ENCODE data around the gene PRCC.

PRCC gene

DNA sequence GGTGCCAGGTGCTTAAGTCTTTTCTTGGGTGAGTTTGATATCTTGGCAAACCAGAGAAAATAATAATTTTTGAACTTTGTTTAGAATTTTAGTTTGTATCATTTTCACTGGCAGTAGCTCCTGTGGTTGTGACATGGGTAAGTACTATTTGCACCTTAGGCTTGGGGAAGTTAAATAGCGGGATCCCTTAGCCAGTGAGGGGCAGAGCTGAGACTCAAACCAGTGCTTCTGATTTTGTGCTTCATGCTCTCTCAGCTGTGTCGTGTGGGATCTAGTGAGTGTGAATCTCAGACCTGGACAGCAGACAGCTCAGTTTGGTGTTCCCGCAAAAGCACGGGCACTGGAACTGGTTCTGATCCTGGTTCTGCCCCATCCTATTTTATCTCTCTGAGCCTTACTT, 9.6 kb downstream of the PRCC start:
- no peak for TF ChIP-seq TAF1 (IDR thresholded peaks at IDR 0.05; ENCODE audit: borderline replicate concordance, insufficient read depth, low read length)
- TF ChIP-seq POLR2AphosphoS5 (IDR thresholded peaks at IDR 0.05; ENCODE audit: low read depth, low read length) = no peak
- TF ChIP-seq SIN3A (IDR thresholded peaks at IDR 0.05; ENCODE audit: borderline replicate concordance, insufficient read depth, low read length) = no peak
- TF ChIP-seq REST (IDR thresholded peaks at IDR 0.05; ENCODE audit: insufficient read depth in 1 of 2, low read depth in 2 of 2, low read length in 2 of 2) = no peak
- no peak for TF ChIP-seq FOXP2 (optimal IDR thresholded peaks at IDR 0.05; ENCODE audit: borderline replicate concordance, extremely low read depth, extremely low read length, insufficient read depth)

DNA sequence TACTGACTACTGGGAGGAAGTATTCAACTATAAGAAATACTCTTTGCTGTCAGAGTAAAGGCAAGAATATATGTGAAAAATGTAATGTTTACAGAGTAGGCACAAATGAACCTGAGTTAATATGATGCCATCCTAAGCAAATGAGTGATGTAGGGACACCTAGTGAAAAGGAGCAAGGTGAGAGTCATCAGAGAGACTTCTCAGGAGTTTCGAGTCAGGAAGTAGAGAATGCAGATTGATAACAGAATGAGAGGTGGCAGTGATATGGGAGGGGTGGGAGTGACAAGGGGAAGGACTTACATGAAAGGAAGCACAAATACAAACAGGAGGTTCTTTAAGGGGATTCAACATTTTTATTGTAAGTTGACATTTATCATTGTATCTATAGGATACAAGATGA, 10.2 kb downstream of the PRCC start:
- TF ChIP-seq POLR2AphosphoS5 (IDR thresholded peaks at IDR 0.05; ENCODE audit: low read depth, low read length) (no peak), SIN3A (IDR thresholded peaks at IDR 0.05; ENCODE audit: borderline replicate concordance, insufficient read depth, low read length) (no peak), FOXP2 (optimal IDR thresholded peaks at IDR 0.05; ENCODE audit: borderline replicate concordance, extremely low read depth, extremely low read length, insufficient read depth) (no peak), REST (IDR thresholded peaks at IDR 0.05; ENCODE audit: insufficient read depth in 1 of 2, low read depth in 2 of 2, low read length in 2 of 2) (no peak), TAF1 (IDR thresholded peaks at IDR 0.05; ENCODE audit: borderline replicate concordance, insufficient read depth, low read length) (no peak)

DNA sequence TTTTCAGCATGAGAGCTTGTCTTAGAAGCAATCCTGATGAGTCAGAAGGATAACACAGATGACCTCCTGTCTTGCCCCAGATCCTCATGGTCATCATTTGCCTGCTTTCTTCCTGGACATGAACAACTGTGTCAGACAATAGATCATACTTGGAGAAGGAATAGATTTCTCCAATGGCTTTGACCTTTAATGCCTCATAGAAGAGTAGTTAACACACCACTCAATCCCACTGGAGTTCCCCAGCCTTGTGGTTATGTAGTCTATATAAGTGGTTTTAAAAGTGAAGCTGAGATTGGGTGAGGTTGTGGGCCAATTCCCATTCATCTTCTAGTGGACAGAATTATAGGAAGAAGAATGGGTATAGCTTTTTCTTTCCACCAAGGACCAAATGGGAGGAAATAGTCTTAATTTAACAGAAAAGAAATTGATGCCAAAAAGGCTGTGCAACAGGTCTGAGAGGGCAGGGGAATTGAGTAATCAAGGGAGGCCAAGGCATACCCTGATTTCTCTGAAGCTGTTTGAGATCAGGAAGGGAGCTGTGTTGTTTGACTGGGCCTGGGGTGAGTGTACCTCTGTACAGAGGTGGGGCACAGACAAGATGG, 14.4 kb downstream of the PRCC start:
- TF ChIP-seq REST (IDR thresholded peaks at IDR 0.05; ENCODE audit: insufficient read depth in 1 of 2, low read depth in 2 of 2, low read length in 2 of 2) = no peak
- no peak for TF ChIP-seq POLR2AphosphoS5 (IDR thresholded peaks at IDR 0.05; ENCODE audit: low read depth, low read length)
- TF ChIP-seq TAF1 (IDR thresholded peaks at IDR 0.05; ENCODE audit: borderline replicate concordance, insufficient read depth, low read length) = no peak
- TF ChIP-seq SIN3A (IDR thresholded peaks at IDR 0.05; ENCODE audit: borderline replicate concordance, insufficient read depth, low read length) = no peak
- no peak for TF ChIP-seq FOXP2 (optimal IDR thresholded peaks at IDR 0.05; ENCODE audit: borderline replicate concordance, extremely low read depth, extremely low read length, insufficient read depth)

- TF ChIP-seq REST (IDR thresholded peaks at IDR 0.05; ENCODE audit: insufficient read depth in 1 of 2, low read depth in 2 of 2, low read length in 2 of 2) (no peak), POLR2AphosphoS5 (IDR thresholded peaks at IDR 0.05; ENCODE audit: low read depth, low read length) (no peak), FOXP2 (optimal IDR thresholded peaks at IDR 0.05; ENCODE audit: borderline replicate concordance, extremely low read depth, extremely low read length, insufficient read depth) (no peak), TAF1 (IDR thresholded peaks at IDR 0.05; ENCODE audit: borderline replicate concordance, insufficient read depth, low read length) (no peak), SIN3A (IDR thresholded peaks at IDR 0.05; ENCODE audit: borderline replicate concordance, insufficient read depth, low read length) (no peak)
These were observed 18.1 kb downstream of the PRCC start for GRCh38 chr1:156785458-156785857.
